Caco-2 (cell line): ENCODE results near the gene PPP4R3A. TPM values are rescaled to one million over a fixed set of nuclear protein-coding genes. Genes with fewer than 3 reads are reported as not detected.

Experiments used
- BruUV-seq: library from RNA; stranded (reverse); fragments of 400-500 nt; replicated peaks from 2 replicates; lab custom pipeline; 2021; lab: Mats Ljungman, UMichigan
- CTCF ChIA-PET: fragments of 300-600 bp; sonication (Branson Sonifier 250); formaldehyde crosslinking; loops from one replicate; lab custom pipeline; 2022; ENCODE audit warnings: antibody characterized with exemption; lab: Charles Lee
- POLR2A ChIA-PET: fragments of 300-600 bp; sonication (Branson Sonifier 250); formaldehyde crosslinking; loops from one replicate; lab custom pipeline; 2022; ENCODE audit warnings: antibody characterized with exemption; lab: Charles Lee
- DNase-seq, 2 experiments: peaks; one replicate each; pipeline versions ENCODE4 v3.0.0 to v3.0.0-alpha.2; 2020 to 2022
- H3K27me3 ChIP-seq: replicated peaks from 2 replicates; pipeline ENCODE4 v1.6.0; 2011; ENCODE audit warnings: low read length; ENCODE audit not compliant: control insufficient read depth, insufficient read depth
- H3K36me3 ChIP-seq: 2 replicates; pipeline ENCODE4 v1.5.1; 2011; ENCODE audit warnings: low read length; ENCODE audit not compliant: control insufficient read depth, insufficient read depth
- H3K4me1 ChIP-seq: fragments of 250-450 bp; sonication (Bioruptor Pico); 2 replicates; pipeline ENCODE4 v1.5.1; 2020; ENCODE audit warnings: mild to moderate bottlenecking
- H3K4me3 ChIP-seq: 2 replicates; pipeline ENCODE4 v1.5.1; 2011; ENCODE audit warnings: low read depth, mild to moderate bottlenecking, control low read depth, low read length
- H3K9me3 ChIP-seq: fragments of 250-450 bp; sonication (Bioruptor Pico); 2 replicates; pipeline ENCODE4 v1.5.1; 2020; ENCODE audit warnings: mild to moderate bottlenecking, moderate library complexity
- H3K27ac Mint-ChIP-seq: one replicate; pipeline ENCODE4 v1.8.0; 2022; ENCODE audit warnings: mixed read lengths; ENCODE audit not compliant: unreplicated experiment
- H3K27me3 Mint-ChIP-seq: one replicate; pipeline ENCODE4 v1.8.0; 2022; ENCODE audit warnings: mixed read lengths; ENCODE audit not compliant: insufficient read depth, unreplicated experiment
- H3K36me3 Mint-ChIP-seq: one replicate; pipeline ENCODE4 v1.8.0; 2022; ENCODE audit warnings: mild to moderate bottlenecking, mixed read lengths; ENCODE audit not compliant: insufficient read depth, unreplicated experiment
- H3K4me1 Mint-ChIP-seq: one replicate; pipeline ENCODE4 v1.8.0; 2022; ENCODE audit warnings: low read depth, mixed read lengths; ENCODE audit not compliant: unreplicated experiment
- H3K4me3 Mint-ChIP-seq: one replicate; pipeline ENCODE4 v1.8.0; 2022; ENCODE audit warnings: mild to moderate bottlenecking, moderate library complexity, mixed read lengths; ENCODE audit not compliant: unreplicated experiment
- H3K9me3 Mint-ChIP-seq: one replicate; pipeline ENCODE4 v1.8.0; 2022; ENCODE audit warnings: mixed read lengths; ENCODE audit not compliant: unreplicated experiment
- intact Hi-C: fragments of 100-400 bp; cut with micrococcal nuclease; formaldehyde crosslinking; loops from one replicate; pipeline ENCODE4 v1.10.0; 2022; ENCODE audit not compliant: unreplicated experiment
- total RNA-seq: library from RNA; stranded (reverse); gene quantifications from 2 replicates; pipeline ENCODE4 v1.2.3, GENCODE V29; 2022
- TF ChIP-seq, protein P1 (sequence below), 2 experiments: fragments of 200-600 bp in 1 of 2; IDR thresholded peaks; 1 replicate in 1 of 2; 2 replicates in 1 of 2; pipeline versions ENCODE4 v1.5.1 to v1.8.0; 2011 to 2022; ENCODE audit warnings: antibody characterized with exemption in 1 of 2, control low read depth in 1 of 2, inconsistent platforms in 1 of 2, low read depth in 1 of 2, low read length in 1 of 2, mild to moderate bottlenecking in 1 of 2, moderate library complexity in 1 of 2; ENCODE audit not compliant: insufficient read depth in 1 of 2, severe bottlenecking in 1 of 2, unreplicated experiment in 1 of 2

Gene PPP4R3A
- total RNA-seq, 1 experiment from 2014 or later, result 98.9 TPM

DNA sequence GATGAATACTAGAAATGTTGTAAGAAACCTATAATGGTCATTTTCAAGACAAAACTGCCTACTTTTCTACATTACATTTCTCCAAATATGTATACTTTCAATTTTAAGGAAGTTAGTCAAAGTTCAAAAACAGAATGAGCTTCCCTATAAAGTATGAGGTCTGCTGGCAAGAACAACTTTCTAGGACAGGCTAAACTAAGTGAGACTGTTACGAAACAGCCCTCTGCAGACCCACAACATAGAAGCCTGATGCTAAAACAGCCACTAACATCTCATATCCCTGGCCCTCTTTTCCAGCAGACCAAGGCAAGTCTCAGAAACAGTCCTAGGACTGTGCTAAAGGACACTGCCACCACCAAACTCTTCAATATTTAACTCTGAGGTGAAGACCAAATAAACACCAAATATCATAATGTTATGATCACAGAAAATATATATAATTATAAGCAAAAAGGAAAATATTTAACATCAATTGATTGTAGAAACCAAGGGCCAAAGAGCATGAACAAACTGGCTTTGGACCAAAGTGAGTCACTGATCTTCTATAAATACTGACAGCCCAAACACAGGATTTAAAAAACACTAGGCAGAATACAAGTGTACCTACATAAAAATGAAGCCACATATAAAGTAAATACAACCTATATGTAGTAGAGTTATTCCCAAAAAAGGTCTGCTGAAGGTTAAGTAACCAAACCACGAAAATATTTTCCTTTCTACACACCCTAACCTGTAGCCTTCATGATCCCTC lies 27.7 kb downstream of the PPP4R3A start:
- Histone ChIP-seq H3K27me3 (no peaks in the 10 kb centered on the region), H3K4me3 (no peak overlapping the region), H3K4me1 (no peaks in the 10 kb centered on the region), H3K9me3 (no peaks in the 10 kb centered on the region), H3K36me3 (no peaks in the 10 kb centered on the region)
- no TSS peak for BruUV-seq
- TF ChIP-seq, protein P1, sequence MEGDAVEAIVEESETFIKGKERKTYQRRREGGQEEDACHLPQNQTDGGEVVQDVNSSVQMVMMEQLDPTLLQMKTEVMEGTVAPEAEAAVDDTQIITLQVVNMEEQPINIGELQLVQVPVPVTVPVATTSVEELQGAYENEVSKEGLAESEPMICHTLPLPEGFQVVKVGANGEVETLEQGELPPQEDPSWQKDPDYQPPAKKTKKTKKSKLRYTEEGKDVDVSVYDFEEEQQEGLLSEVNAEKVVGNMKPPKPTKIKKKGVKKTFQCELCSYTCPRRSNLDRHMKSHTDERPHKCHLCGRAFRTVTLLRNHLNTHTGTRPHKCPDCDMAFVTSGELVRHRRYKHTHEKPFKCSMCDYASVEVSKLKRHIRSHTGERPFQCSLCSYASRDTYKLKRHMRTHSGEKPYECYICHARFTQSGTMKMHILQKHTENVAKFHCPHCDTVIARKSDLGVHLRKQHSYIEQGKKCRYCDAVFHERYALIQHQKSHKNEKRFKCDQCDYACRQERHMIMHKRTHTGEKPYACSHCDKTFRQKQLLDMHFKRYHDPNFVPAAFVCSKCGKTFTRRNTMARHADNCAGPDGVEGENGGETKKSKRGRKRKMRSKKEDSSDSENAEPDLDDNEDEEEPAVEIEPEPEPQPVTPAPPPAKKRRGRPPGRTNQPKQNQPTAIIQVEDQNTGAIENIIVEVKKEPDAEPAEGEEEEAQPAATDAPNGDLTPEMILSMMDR (IDR thresholded peaks at IDR 0.05; ENCODE audit: insufficient read depth in 1 of 2, low read depth in 1 of 2, low read length in 1 of 2, severe bottlenecking in 1 of 2, unreplicated experiment in 1 of 2), result no peak
- Mint-ChIP-seq H3K36me3 (peaks cover 90% of the 10 kb centered on the region), H3K27ac (no peak overlapping the region), H3K4me1 (peaks cover 6% of the 10 kb centered on the region), H3K4me3 (no peak overlapping the region), H3K9me3 (no peaks in the 10 kb centered on the region), H3K27me3 (no peaks in the 10 kb centered on the region)
- no peak for DNase-seq
- ChIA-PET CTCF (no interaction called here), POLR2A (no interaction called here)
- intact Hi-C loops, result no loop called here

DNA sequence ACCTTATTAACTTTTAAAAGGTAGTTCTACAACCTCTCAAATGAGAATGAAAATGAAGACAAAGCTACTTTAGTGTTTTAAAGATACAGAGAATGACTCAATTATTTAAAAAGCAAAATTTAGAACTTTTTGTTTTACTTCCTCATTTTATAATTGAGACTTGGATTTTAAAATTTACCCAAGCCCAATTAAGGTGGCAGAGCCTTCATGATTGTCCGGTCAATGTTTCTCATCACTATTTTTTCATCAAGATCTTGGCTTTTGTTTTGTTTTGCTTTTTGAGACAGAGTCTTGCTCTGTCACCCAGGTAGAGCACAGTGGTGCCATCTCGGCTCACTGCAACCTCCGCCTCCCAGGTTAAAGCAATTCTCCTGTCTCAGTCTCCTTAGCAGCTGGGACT lies 32.7 kb downstream of the PPP4R3A start:
- H3K27me3 ChIP-seq, result no peaks in the 10 kb centered on the region
- no peaks in the 10 kb centered on the region for H3K27me3 Mint-ChIP-seq
- intact Hi-C loops, result no loop called here
- BruUV-seq, result no TSS peak
- ChIA-PET POLR2A (no interaction called here), CTCF (no interaction called here)
- no peaks in the 10 kb centered on the region for H3K36me3 ChIP-seq
- H3K4me1 ChIP-seq, result no peaks in the 10 kb centered on the region
- no peak overlapping the region for H3K27ac Mint-ChIP-seq
- no peaks in the 10 kb centered on the region for H3K9me3 Mint-ChIP-seq
- no peaks in the 10 kb centered on the region for H3K4me1 Mint-ChIP-seq
- H3K36me3 Mint-ChIP-seq, result peaks cover 96% of the 10 kb centered on the region
- TF ChIP-seq, protein P1 (IDR thresholded peaks at IDR 0.05; ENCODE audit: insufficient read depth in 1 of 2, low read depth in 1 of 2, low read length in 1 of 2, severe bottlenecking in 1 of 2, unreplicated experiment in 1 of 2), result no peak
- no peak overlapping the region for H3K4me3 Mint-ChIP-seq
- no peak overlapping the region for H3K4me3 ChIP-seq
- no peak for DNase-seq
- H3K9me3 ChIP-seq, result no peaks in the 10 kb centered on the region

DNA sequence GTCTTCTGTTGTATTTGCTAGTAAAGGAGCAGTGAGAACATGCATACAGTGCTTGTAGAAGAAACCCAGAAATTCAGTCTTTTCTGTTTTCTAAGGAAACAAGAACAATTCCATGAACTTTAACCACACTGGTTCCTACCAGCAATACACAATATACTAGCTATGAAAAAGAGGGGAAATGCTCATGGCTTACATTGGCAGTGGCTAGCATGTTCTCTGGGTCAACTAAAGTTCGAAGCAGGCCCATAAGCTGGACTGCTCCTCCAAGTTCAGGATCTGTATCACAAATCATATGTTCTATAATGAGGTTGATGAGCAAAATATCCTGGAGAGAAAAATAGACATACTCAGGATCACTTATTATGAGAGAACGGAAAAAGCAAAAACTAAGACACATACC lies 37.1 kb downstream of the PPP4R3A start:
- no peaks in the 10 kb centered on the region for H3K27me3 Mint-ChIP-seq
- no peak for DNase-seq
- Histone ChIP-seq H3K9me3 (no peaks in the 10 kb centered on the region), H3K4me3 (no peak overlapping the region), H3K4me1 (no peaks in the 10 kb centered on the region), H3K27me3 (no peaks in the 10 kb centered on the region), H3K36me3 (no peaks in the 10 kb centered on the region; the same call in none of the 2 replicates)
- POLR2A ChIA-PET, result no interaction called here
- no peak overlapping the region for H3K27ac Mint-ChIP-seq
- TF ChIP-seq, protein P1 (IDR thresholded peaks at IDR 0.05; ENCODE audit: insufficient read depth in 1 of 2, low read depth in 1 of 2, low read length in 1 of 2, severe bottlenecking in 1 of 2, unreplicated experiment in 1 of 2), result no peak
- CTCF ChIA-PET, result no interaction called here
- H3K4me3 Mint-ChIP-seq, result no peak overlapping the region
- H3K36me3 Mint-ChIP-seq, result peaks cover 92% of the 10 kb centered on the region
- BruUV-seq, result no TSS peak
- no peaks in the 10 kb centered on the region for H3K4me1 Mint-ChIP-seq
- H3K9me3 Mint-ChIP-seq, result no peaks in the 10 kb centered on the region
- intact Hi-C loops, result no loop called here
